ENCODE data around the gene EVX2.

Gene EVX2

DNA sequence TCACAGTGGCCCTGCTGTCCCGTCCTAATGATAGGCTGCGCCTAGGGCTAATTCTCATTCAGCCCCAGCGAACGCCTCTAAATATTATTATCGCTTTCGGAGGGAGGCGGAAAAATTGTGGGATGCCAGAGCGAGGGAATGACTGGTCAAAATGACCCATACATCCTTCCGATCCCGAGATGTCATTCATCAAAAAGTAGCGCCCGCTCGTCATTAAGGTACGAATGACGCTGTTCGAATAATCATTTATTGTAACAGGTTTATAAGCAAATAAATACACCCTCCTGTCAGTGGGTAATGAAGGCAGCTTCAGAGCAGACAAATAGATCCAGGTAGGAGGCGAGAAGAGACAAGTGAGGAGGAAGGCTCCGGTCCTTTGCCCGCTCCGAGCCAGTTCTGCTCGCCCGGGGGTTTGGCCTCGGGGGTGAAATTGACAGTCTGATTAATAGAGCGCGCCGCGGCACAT lies at the start of gene EVX2:
EVX2 (minus strand) TSS at position 167 of the 466 bp plus-strand sequence. CDS start 186 bp downstream, outside the sequence.
- no peak for DNase-seq (ENCODE audit: low read depth)

DNA sequence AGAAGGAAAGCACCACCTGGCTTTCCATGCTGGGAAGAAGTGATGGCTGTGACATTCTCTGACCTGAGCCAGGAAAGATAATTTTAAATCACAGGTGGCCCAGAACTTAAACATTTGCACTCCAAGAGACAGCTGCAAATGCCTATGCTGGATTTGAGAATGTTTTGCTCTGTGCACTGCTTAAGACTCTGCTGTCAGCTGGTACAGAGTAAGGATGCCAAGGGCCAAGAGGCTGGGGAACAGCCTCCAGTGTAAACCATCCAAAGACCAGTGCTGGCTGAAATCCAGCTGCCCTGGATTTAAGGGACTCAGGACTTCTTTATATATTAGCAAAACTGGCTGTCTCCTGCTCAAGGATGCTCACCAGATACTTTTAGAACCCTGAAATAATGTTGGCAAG lies 49.6 kb upstream of the EVX2 start:
- DNase-seq (ENCODE audit: low read depth) = no peak

DNA sequence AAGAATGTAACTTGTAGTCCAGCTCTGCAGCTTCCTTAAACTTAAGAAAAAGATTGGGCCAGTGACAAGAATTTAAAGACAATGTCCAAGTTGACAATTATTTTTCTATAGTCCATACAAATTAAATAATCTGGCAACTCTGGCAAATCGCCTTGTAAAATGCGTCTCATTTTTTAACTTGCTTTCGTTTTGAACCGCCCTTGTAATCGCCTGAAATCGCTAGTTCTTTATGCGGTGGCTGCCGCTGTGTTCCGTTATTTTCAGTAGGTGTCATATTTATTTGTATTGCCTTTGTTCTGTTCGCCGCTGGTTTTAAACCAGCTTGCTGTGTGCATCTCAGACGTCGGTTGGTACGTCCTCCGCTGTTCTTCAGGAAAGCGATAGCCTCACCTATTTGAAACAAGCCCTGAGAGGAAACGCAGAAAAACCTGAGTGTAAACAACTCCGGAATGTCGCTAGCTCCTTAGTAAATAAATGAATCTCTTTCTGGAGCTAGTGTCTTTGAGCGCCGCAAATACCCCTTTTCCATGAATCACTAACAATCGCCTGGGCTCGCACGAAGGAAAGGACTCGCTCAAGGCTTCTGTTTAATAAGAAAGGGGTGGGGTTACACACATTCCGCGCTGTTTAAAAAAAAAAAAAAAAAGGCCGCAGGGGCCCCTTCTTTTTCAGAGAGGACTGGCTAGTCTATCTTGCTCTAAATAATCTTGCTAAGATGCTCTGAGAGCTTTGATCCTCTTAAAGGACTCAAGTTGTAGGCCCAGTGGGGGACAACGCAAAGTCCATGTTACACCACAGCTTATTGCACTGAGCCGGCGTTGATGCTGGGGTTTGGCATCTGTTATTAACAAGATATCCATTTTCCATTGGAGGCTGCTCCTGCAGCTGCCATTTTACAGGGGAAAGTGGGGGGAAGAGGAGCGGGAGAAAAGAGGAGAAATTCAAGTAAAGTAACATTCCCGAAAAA lies 48.7 kb upstream of the EVX2 start:
- DNase-seq (ENCODE audit: low read depth) = no peak

DNA sequence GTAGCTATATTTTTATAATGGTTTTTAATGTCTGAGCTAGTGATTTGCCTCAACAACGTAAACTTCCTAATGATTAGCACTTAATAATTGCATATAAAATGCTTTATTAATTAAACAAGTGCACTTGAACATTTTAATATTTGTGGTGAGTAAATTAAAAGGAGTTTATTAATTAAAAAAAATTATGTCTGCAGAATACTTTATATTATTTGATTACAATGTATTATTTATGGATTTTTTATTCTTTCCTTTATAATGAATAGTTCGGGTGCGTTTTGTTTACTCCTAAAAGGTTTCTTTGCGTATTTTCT lies 48.0 kb upstream of the EVX2 start:
- no peak for DNase-seq (ENCODE audit: low read depth)

DNA sequence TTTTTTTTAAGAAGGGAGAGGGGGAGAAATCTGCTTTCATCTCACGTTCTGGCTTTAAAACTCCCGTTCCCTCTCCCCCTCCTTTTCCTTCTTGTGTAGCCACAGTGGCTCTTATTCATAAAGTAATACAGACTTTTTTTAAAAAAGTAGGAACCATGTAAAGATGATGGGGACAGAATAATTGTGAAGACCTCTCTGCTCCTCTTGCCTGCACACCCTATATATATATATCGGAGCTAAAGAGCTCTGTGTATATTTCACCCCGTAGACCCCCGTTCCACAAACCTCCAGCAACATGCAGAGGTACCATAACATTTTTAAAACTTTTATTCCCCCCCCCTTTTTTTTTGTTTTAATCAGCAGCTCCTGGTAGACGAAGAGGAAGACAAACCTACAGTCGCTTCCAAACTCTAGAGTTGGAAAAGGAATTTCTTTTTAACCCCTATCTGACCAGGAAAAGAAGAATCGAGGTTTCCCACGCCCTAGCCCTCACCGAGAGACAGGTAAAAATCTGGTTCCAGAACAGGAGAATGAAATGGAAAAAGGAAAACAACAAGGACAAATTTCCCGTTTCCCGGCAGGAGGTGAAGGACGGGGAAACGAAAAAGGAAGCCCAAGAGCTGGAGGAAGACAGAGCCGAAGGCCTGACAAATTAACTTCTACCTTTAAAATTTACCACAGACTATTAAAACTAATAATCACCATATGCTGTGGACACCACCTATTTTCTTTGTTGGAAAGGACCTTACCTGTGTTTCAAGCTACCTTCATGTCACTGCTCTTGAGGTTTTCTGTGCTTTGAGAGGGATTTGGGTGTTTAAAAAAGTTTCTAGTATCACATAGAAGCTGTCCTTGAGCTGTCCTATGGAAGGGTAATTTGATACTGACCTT lies 47.4 kb upstream of the EVX2 start:
- DNase-seq (ENCODE audit: low read depth) = no peak

DNA sequence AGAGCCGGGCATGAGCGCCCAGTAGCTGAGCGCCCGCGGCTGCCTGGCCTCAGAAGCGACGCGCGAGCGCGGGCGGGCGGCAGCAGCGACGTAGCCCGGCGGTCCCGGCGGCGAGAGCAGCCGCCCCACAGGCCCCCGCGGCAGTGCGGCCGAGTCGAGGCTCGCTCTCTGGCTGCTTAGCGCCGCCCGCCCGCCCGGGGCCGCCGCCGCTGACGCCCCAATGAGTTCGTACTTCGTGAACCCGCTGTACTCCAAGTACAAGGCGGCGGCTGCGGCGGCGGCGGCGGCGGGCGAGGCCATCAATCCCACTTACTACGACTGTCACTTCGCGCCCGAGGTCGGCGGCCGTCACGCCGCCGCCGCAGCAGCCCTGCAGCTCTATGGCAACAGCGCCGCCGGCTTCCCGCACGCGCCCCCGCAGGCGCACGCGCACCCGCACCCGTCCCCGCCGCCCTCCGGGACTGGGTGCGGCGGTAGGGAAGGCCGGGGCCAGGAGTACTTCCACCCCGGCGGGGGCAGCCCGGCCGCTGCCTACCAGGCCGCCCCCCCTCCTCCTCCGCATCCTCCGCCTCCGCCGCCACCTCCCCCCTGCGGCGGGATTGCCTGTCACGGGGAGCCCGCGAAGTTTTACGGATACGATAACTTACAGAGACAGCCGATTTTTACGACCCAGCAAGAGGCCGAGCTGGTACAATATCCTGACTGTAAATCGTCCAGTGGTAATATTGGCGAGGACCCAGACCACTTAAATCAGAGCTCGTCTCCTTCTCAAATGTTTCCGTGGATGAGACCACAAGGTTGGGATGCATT lies 46.6 kb upstream of the EVX2 start:
- DNase-seq (ENCODE audit: low read depth) = no peak

DNA sequence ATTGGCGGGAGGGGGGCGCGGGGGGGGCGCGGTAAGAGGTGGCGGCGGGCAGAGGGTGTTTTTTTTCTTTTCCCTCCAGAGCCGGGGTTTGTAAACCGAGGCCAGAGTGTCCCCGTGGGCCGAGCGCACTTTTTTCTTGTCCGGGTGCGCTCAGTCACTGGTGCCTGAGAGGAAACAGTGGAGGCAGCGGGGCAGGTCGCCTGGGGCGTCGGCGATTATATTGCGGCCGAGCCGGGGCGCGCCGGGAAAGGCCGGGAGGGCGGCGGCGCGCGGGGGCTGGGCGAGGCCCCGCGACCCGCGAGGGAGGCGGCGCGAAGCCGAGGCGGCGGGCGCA lies 46.0 kb upstream of the EVX2 start:
- no peak for DNase-seq (ENCODE audit: low read depth)

DNA sequence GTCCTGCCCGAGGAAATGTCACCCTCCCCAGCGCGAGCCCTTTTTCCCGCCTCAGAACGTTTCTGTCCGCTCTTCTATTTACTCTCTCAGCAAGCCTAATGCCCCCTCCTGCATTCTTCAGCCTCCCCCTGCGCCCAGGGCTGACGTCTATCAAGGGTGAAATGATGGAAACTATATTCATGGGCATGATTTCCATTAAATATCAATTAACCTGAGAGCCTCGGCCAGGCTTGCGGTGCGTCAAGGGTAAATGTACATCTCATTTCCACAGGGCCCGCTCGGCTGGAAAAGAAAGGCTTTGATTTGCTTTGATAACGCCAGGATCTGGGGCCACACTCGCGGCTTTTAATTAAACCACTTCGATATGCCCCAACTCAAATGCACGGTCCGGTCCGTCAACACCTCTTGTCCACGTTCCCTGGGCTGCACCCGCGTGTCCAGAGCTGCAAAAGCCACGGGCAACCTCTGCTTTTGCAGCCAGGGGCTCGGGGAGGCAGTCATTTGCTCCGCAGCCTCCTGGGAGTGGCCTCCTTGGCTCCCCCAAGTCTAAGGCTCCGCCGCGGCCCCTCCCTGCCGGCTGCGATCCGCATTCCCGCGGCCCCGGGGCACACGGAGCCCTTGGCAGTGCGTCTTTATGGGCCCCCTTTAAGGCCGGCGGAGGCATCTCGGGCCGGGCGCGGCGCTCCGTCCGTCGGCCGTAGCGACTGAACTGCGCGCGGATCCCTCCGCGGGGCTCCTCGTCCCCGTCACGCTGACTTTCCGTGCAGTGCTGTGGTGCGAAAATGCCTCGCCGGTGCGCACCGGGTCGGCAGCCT lies 45.4 kb upstream of the EVX2 start, which contains the start of gene HOXD8:
HOXD8 (plus strand) TSS at position 724 of the 815 bp plus-strand sequence. CDS start 662 bp downstream, outside the sequence.
- no peak for DNase-seq (ENCODE audit: low read depth)

DNA sequence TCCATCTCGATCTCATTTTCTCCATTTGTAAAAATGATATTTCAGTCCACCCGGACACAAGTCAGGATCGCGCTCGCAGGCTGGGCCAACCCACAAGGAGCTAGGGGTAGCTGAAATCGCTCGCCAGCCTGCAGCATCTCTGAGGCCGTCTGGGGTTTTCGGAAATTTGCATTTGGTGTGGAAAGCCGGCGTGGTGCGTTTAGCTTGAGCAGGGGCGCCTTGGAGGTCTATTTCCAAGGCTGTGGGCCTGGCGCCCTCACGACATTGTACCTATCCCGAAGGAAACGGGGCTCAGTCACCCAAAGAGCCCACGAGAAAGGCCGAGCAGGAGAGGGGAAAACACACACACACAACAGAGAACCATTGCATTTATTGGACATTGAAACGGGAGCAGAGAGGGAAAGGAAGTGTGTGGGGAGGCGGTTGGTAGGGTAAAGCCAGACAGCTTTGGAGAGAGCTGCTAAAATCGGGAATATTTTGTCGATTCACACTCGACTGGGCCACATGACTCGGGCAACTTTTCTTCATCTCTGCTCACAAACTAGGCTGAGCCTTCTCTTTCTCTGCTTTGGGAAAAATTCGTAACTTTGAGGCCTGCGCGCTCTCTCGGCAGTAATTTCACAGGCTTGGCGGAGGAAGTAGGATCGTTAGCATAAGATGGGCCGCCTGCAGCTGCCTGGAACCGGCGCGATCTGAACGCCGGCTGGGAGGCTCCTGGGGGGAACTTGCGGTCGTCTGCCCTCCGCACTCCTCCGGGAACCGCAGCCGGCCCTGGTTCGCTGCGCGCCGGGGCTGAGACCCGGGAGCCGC lies 44.6 kb upstream of the EVX2 start:
- DNase-seq (ENCODE audit: low read depth) = no peak

DNA sequence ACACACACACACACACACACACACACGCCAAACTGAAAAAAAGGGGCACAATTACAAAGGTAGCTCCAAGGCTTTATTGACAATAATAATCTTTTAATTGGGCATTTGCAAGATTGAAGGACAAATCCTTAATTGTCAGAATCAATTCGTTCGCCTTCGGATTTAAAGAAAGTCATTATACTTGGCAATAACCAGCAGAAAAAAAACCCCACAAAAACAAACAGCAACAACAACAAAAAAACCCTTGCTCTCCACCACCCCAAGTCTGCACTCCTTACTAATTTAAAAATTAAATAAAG lies 44.0 kb upstream of the EVX2 start:
- DNase-seq (ENCODE audit: low read depth) = no peak

DNA sequence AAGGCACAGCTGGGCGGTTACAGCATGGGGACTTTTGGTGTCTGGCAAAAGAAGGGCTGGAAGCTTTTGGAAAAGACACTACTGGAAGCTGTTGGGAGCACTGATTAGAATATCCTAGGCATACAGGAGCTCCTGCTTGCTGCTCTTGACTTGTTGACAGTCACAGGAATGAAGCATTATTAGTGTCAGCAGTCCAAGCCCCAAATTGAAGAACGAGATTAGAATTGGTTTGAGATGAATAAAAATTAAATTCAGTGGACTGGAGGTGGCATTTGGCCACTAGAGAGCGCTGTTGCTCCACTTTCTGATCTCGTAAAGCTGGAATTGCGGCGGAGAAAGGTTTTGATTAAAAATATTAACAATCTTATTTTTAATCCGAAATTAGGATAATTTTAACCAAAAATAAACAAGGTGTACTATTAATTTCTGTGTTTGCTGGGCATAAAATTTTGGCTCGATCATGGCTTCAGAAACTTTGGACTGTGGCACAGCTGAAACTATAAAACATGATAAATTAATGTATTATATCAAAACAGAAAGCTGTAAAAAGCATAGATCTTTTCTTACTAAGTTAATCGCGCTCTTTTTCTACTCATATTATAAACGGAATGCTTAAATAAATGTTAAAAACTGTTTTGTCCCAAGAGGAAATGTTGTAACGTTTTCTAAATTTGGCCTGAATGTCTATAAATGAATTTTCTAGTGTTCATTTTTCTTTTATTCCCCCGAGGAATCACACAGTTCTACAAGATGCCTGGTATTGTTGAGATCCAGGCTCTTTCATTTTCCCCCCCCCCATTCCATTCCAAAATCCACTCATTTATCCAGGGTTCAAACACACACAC lies 43.4 kb upstream of the EVX2 start:
- DNase-seq (ENCODE audit: low read depth) = peak; percentile 49

DNA sequence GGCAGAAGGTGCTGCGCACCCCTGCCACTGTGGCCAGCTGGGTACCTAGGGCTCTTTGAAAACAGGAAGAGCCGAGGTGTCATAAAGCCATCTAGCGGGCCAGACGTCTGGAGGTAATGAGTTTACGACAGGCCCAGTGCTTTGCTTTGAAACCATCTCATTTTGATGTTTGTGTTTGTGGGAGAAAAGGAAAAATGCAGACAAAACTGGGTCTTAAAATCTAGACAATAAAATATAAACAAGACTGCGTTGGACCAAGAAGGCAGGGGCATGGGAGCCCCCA lies 42.0 kb upstream of the EVX2 start:
- no peak for DNase-seq (ENCODE audit: low read depth)

DNA sequence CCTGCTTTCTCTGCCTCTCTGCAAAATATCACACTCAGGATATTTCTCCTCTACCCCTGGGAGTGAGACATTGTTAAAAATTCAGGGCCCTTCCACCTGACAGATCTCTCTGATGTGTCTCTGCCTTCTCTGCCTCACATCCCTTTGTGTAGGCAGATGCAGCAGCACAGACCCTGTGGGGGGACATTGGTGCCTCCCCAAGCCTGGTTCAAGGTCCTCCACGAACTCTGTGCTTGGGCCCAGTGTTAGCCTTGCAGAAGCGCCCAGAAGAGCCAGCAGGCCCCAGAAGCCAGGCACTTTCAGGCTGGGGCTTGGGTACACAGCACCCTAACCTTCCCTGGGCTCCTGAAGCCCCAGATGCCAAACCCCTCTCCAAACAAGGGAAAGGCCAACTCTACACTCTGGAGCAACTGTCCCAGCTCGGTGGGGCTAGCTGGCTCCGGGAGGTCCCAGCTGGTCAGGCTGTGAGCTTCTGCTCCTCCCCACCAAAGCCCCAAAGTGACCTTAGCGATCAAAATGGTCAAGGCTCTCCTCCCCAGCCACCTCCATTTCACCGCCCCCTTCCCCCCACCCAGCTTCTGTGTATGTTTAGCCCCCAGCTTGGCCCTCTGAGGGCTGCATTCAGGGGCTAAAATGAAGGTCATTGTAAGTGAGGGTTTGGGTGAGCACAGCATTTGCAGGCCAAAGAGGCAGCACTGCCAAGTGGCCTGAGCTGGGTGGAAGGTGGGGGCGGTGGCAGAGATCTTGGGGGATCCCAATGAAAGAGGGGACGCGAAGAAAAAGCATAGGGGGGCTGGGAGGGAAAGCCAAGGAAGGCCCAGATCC lies 41.4 kb upstream of the EVX2 start:
- no peak for DNase-seq (ENCODE audit: low read depth)

DNA sequence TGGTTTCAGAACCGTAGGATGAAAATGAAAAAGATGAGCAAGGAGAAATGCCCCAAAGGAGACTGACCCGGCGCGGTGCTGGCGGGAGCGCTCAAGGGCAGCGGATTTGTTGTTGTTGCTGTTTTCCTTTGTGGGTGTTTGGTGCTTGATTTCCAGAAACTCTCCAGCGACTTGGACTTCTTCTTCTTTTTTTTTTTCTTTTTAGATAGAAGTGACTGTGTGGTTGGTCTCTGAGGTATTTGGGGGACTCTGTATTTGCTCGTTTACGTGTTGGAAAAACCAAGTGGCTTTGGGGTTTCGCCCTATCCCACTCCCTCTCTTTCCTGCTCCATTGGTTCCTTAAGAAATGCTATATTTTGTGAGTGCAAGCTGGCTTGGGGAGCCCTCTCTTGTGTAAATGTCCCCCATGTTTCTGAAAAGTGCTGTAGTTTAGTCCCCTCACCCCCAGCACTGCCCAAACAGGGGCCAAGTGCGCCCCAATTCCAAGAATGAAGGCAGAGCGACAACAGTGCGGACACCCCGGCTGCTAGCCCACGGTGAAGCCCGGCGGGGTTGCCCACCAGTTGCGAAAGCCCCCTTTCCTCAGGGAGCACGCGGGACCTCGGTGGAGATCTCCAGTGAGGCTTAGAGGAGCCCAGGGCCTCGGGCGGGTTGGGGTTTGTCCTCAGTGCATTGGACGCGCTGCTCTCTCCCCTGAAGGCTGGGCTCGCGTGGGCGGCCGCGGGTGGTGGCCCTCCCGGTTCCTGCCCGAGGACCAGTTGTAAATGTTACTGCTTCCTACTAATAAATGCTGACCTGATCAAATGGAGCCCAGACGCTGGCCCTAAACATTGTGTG lies 40.6 kb upstream of the EVX2 start:
- no peak for DNase-seq (ENCODE audit: low read depth)

DNA sequence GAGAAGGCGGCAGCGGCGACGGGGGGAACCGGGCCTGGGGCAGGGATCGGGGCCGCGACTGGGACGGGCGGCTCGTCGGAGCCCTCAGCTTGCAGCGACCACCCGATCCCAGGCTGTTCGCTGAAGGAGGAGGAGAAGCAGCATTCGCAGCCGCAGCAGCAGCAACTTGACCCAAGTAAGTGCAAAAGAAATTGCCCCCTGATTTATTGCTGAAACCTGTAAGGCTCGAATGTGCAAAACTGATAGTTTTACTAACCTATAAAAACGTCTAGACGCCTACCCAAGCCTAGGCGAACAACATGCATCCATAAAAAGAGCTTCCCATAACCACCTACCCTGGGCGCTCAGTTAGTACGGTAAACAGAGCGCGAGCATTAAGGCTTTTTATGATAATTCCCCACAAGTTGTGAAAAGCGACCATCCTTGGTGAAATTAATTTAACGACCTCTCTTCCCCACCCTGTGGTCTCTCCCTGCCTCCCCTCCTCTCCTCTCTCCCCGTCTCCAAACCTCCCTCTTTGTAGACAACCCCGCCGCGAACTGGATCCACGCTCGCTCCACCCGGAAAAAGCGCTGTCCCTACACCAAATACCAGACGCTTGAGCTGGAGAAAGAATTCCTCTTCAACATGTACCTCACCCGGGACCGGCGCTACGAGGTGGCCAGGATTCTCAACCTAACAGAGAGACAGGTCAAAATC lies 39.8 kb upstream of the EVX2 start:
- no peak for DNase-seq (ENCODE audit: low read depth)

DNA sequence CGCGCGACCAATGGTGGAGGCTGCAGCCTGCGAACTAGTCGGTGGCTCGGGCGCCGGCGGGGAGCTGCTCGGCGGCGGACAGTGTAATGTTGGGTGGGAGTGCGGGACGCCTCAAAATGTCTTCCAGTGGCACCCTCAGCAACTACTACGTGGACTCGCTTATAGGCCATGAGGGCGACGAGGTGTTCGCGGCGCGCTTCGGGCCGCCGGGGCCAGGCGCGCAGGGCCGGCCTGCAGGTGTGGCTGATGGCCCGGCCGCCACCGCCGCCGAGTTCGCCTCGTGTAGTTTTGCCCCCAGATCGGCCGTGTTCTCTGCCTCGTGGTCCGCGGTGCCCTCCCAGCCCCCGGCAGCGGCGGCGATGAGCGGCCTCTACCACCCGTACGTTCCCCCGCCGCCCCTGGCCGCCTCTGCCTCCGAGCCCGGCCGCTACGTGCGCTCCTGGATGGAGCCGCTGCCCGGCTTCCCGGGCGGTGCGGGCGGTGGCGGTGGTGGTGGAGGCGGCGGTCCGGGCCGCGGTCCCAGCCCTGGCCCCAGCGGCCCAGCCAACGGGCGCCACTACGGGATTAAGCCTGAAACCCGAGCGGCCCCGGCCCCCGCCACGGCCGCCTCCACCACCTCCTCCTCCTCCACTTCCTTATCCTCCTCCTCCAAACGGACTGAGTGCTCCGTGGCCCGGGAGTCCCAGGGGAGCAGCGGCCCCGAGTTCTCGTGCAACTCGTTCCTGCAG lies 39.1 kb upstream of the EVX2 start, which contains the start of gene HOXD9:
HOXD9 (plus strand) TSS at position 37 of the 728 bp plus-strand sequence; CDS start at position 87, 50 bp downstream.
- no peak for DNase-seq (ENCODE audit: low read depth)
